SK-N-SH (cell line): ENCODE data around the gene FAM107B. TPM values are rescaled to one million over a fixed set of nuclear protein-coding genes. Genes with fewer than 3 reads are reported as not detected.

Experiments
- CTCF ChIA-PET: fragments of 300-600, 350-600 bp; formaldehyde crosslinking; extraction: SDS; loops from one replicate; lab custom pipeline; 2021; lab: Yijun Ruan, JAX
- POLR2A ChIA-PET: fragments of 350-600 bp; sonication (Branson Sonifier 250); formaldehyde crosslinking; extraction: SDS; loops from one replicate; lab custom pipeline; 2020; ENCODE audit warnings: antibody characterized with exemption, inconsistent platforms; lab: Yijun Ruan, JAX
- DNase-seq: peaks from one replicate; pipeline ENCODE4 v3.0.0; 2012
- H2AFZ ChIP-seq: fragments of 200-600 bp; sonication (generic); 2 replicates; pipeline ENCODE4 v1.8.1; 2016; ENCODE audit warnings: antibody characterized with exemption, mild to moderate bottlenecking, low read depth
- H3F3A ChIP-seq: fragments of 200-600 bp; sonication (generic); replicated peaks from 2 replicates; pipeline ENCODE3; 2016; ENCODE audit warnings: antibody characterized with exemption, mild to moderate bottlenecking; ENCODE audit not compliant: insufficient read depth
- H3K27ac ChIP-seq, 2 experiments: fragments of 200-500 bp in 1 of 2; fragments of 200-600 bp in 1 of 2; sonication (Bioruptor generic) in 1 of 2; sonication (generic), shearing (Covaris generic) in 1 of 2; 2 replicates each; pipeline versions ENCODE4 v1.5.1 to v1.6.1; 2014 to 2016; ENCODE audit warnings: low read depth in 2 of 2, inconsistent platforms in 1 of 2, low read length in 1 of 2, mild to moderate bottlenecking in 1 of 2, mixed read lengths in 1 of 2
- H3K27me3 ChIP-seq: fragments of 200-600 bp; sonication (generic), shearing (Covaris generic); 2 replicates; pipeline ENCODE4 v1.6.1; 2016; ENCODE audit warnings: mixed run types; ENCODE audit not compliant: insufficient read depth
- H3K36me3 ChIP-seq, 2 experiments: fragments of 200-500 bp in 1 of 2; fragments of 200-600 bp in 1 of 2; sonication (Bioruptor generic) in 1 of 2; sonication (generic) in 1 of 2; replicated peaks in 1 of 2; 2 replicates each; pipeline versions ENCODE3 to v1.5.1; 2014 to 2016; ENCODE audit warnings: low read length in 1 of 2, mild to moderate bottlenecking in 1 of 2; ENCODE audit not compliant: insufficient read depth in 2 of 2, control insufficient read depth in 1 of 2
- H3K4me1 ChIP-seq, 2 experiments: fragments of 200-500 bp in 1 of 2; fragments of 200-600 bp in 1 of 2; sonication (Bioruptor generic) in 1 of 2; sonication (generic), shearing (Covaris generic) in 1 of 2; 2 replicates each; pipeline versions ENCODE4 v1.5.1 to v1.6.1; 2014 to 2016; ENCODE audit warnings: low read depth in 1 of 2, low read length in 1 of 2, mixed run types in 1 of 2; ENCODE audit not compliant: insufficient read depth in 2 of 2, control insufficient read depth in 1 of 2
- H3K4me2 ChIP-seq: fragments of 200-600 bp; sonication (generic), shearing (Covaris generic); 2 replicates; pipeline ENCODE4 v1.6.1; 2017; ENCODE audit warnings: mixed run types
- H3K4me3 ChIP-seq, 2 experiments: fragments of 200-500 bp in 1 of 2; fragments of 200-600 bp in 1 of 2; sonication (Bioruptor generic) in 1 of 2; sonication (generic), shearing (Covaris generic) in 1 of 2; 2 replicates each; pipeline versions ENCODE4 v1.5.1 to v1.8.1; 2014 to 2016; ENCODE audit warnings: low read depth in 2 of 2, inconsistent platforms in 1 of 2, low read length in 1 of 2, mild to moderate bottlenecking in 1 of 2, mixed read lengths in 1 of 2, moderate library complexity in 1 of 2
- H3K79me2 ChIP-seq: fragments of 200-600 bp; sonication (generic); 2 replicates; pipeline ENCODE4 v1.8.1; 2017; ENCODE audit warnings: mild to moderate bottlenecking; ENCODE audit not compliant: insufficient read depth
- H3K9ac ChIP-seq: fragments of 200-600 bp; sonication (generic); 2 replicates; pipeline ENCODE4 v1.6.1; 2017; ENCODE audit warnings: mixed run types
- H3K9me2 ChIP-seq: fragments of 200-600 bp; sonication (generic); 2 replicates; pipeline ENCODE4 v1.6.1; 2017; ENCODE audit warnings: mixed run types
- H3K9me3 ChIP-seq: fragments of 200-600 bp; sonication (generic); 2 replicates; pipeline ENCODE4 v1.6.1; 2017; ENCODE audit warnings: mixed run types, mild to moderate bottlenecking, moderate library complexity
- H4K20me1 ChIP-seq: fragments of 200-600 bp; sonication (generic); 2 replicates; pipeline ENCODE4 v1.6.1; 2017; ENCODE audit warnings: mild to moderate bottlenecking, mixed run types; ENCODE audit not compliant: insufficient read depth
- CHD2 ChIP-seq: fragments of 150-350 bp; IDR thresholded peaks from 2 replicates; pipeline ENCODE4 v1.6.1; 2018; ENCODE audit warnings: low read length; ENCODE audit not compliant: partially characterized antibody
- ELF1 ChIP-seq: IDR thresholded peaks from 2 replicates; pipeline ENCODE4 v1.4.0; 2012
- EP300 ChIP-seq, 2 experiments: IDR thresholded peaks; 2 replicates each; pipeline versions ENCODE4 v1.4.0 to v1.6.1; 2012; ENCODE audit warnings: borderline replicate concordance in 1 of 2, low read depth in 1 of 2, low read length in 1 of 2
- FOXJ3 ChIP-seq: sonication (generic); formaldehyde crosslinking; IDR thresholded peaks from 2 replicates; pipeline ENCODE4 v1.5.1; 2020; ENCODE audit warnings: mild to moderate bottlenecking, missing genetic modification reagents
- GABPA ChIP-seq: IDR thresholded peaks from 2 replicates; pipeline ENCODE4 v1.4.0; 2012; ENCODE audit warnings: low read depth, mild to moderate bottlenecking
- JUND ChIP-seq: IDR thresholded peaks from 2 replicates; pipeline ENCODE4 v1.4.0; 2012
- MEF2A ChIP-seq: IDR thresholded peaks from 2 replicates; pipeline ENCODE4 v1.4.0; 2012; ENCODE audit warnings: low read depth, borderline replicate concordance
- NFIC ChIP-seq: IDR thresholded peaks from 2 replicates; pipeline ENCODE4 v1.4.0; 2012; ENCODE audit warnings: borderline replicate concordance
- NRF1 ChIP-seq: IDR thresholded peaks from 2 replicates; pipeline ENCODE4 v1.6.1; 2012; ENCODE audit warnings: low read depth, mild to moderate bottlenecking, low read length
- RAD21 ChIP-seq: IDR thresholded peaks from 2 replicates; pipeline ENCODE4 v1.6.1; 2012; ENCODE audit warnings: mild to moderate bottlenecking, low read length
- RCOR1 ChIP-seq: fragments of 150-350 bp; IDR thresholded peaks from 2 replicates; pipeline ENCODE4 v1.6.1; 2017; ENCODE audit warnings: antibody characterized with exemption, low read length
- RFX5 ChIP-seq: IDR thresholded peaks from 2 replicates; pipeline ENCODE4 v1.6.1; 2012; ENCODE audit warnings: mild to moderate bottlenecking, improper control_type of control experiment, low read length
- RXRA ChIP-seq: IDR thresholded peaks from 2 replicates; pipeline ENCODE4 v1.4.0; 2012; ENCODE audit warnings: low read depth, mild to moderate bottlenecking, borderline replicate concordance
- SIN3A ChIP-seq: IDR thresholded peaks from 2 replicates; pipeline ENCODE4 v1.6.1; 2012; ENCODE audit warnings: low read depth, mild to moderate bottlenecking, low read length, moderate library complexity, borderline replicate concordance
- SMC3 ChIP-seq: IDR thresholded peaks from 2 replicates; pipeline ENCODE4 v1.6.1; 2012; ENCODE audit warnings: low read depth, low read length, improper control_type of control experiment
- TAF1 ChIP-seq: IDR thresholded peaks from 2 replicates; pipeline ENCODE4 v1.6.1; 2012; ENCODE audit warnings: low read depth, mild to moderate bottlenecking, low read length, moderate library complexity, borderline replicate concordance
- TCF12 ChIP-seq: IDR thresholded peaks from 2 replicates; pipeline ENCODE4 v1.4.0; 2012
- TEAD4 ChIP-seq: IDR thresholded peaks from 2 replicates; pipeline ENCODE4 v1.4.0; 2012; ENCODE audit warnings: mild to moderate bottlenecking, borderline replicate concordance; ENCODE audit not compliant: insufficient read depth
- USF1 ChIP-seq: IDR thresholded peaks from 2 replicates; pipeline ENCODE4 v1.4.0; 2012; ENCODE audit warnings: low read depth, borderline replicate concordance
- WGBS: methylation state at CpG from one replicate; pipeline ENCODE4 v1.1.6; 2017; ENCODE audit warnings: low lambda C conversion rate; 5-methylcytosine and 5-hydroxymethylcytosine counted together
- polyA plus RNA-seq, 3 experiments: library from polyadenylated mRNA; depleted of rRNA; stranded (reverse); fragments of >200 nt; gene quantifications; 2 replicates each; pipeline ENCODE4 v1.2.3, GENCODE V29; 2012
- TF ChIP-seq, protein P1 (sequence below): fragments of 200-600 bp; sonication (generic); IDR thresholded peaks from 2 replicates; pipeline ENCODE4 v1.6.1; 2017; ENCODE audit warnings: antibody characterized with exemption, mild to moderate bottlenecking, moderate library complexity
- TF ChIP-seq, protein P2 (sequence below): IDR thresholded peaks from 2 replicates; pipeline ENCODE4 v1.4.0; 2012; ENCODE audit warnings: low read depth
- TF ChIP-seq, protein P3 (sequence below): IDR thresholded peaks from 2 replicates; pipeline ENCODE4 v1.6.1; 2012; ENCODE audit warnings: mild to moderate bottlenecking, low read depth, low read length, moderate library complexity
- TF ChIP-seq, protein P4 (sequence below): IDR thresholded peaks from 2 replicates; pipeline ENCODE4; 2012

Gene FAM107B
- polyA plus RNA-seq, 1 of the 3 experiments (the other 2 are of a cell fraction): 1.0 TPM

GRCh38 chr10:14547816-14548215, 226.9 kb downstream of the FAM107B start:
- ChIA-PET CTCF (interaction anchor here (0.7 to 1.1 kb wide), 3 partner anchors 11 to 746 kb away, joined by 3 to 6 read pairs (median 4); no protein-coding TSS in a partner anchor), POLR2A (no interaction called here)
- no peaks in the 10 kb centered on the region for H3K79me2 ChIP-seq
- no peaks in the 10 kb centered on the region for H3K9me3 ChIP-seq
- no peak overlapping the region for H2AFZ ChIP-seq
- 93% methylated on average over 9 of the region's 9 CpGs for WGBS
- no peaks in the 10 kb centered on the region for H3K36me3 ChIP-seq
- no peak overlapping the region for H3K9ac ChIP-seq
- no peaks in the 10 kb centered on the region for H3K9me2 ChIP-seq
- TF ChIP-seq, protein P1, sequence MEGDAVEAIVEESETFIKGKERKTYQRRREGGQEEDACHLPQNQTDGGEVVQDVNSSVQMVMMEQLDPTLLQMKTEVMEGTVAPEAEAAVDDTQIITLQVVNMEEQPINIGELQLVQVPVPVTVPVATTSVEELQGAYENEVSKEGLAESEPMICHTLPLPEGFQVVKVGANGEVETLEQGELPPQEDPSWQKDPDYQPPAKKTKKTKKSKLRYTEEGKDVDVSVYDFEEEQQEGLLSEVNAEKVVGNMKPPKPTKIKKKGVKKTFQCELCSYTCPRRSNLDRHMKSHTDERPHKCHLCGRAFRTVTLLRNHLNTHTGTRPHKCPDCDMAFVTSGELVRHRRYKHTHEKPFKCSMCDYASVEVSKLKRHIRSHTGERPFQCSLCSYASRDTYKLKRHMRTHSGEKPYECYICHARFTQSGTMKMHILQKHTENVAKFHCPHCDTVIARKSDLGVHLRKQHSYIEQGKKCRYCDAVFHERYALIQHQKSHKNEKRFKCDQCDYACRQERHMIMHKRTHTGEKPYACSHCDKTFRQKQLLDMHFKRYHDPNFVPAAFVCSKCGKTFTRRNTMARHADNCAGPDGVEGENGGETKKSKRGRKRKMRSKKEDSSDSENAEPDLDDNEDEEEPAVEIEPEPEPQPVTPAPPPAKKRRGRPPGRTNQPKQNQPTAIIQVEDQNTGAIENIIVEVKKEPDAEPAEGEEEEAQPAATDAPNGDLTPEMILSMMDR: peak; percentile 27; the same call in 1 of the 2 replicates
- TF ChIP-seq TEAD4: no peak
- H3K4me2 ChIP-seq: no peak overlapping the region
- H3K27ac ChIP-seq: no peak overlapping the region
- peaks cover 0 to 8% of the 10 kb centered on the region in 2 experiments; a peak in 2 of 4 replicates for H3K4me1 ChIP-seq
- no peaks in the 10 kb centered on the region for H4K20me1 ChIP-seq
- no peaks in the 10 kb centered on the region for H3K27me3 ChIP-seq
- no peak overlapping the region for H3K4me3 ChIP-seq
- H3F3A ChIP-seq: no peaks in the 10 kb centered on the region
- DNase-seq: no peak

DNA sequence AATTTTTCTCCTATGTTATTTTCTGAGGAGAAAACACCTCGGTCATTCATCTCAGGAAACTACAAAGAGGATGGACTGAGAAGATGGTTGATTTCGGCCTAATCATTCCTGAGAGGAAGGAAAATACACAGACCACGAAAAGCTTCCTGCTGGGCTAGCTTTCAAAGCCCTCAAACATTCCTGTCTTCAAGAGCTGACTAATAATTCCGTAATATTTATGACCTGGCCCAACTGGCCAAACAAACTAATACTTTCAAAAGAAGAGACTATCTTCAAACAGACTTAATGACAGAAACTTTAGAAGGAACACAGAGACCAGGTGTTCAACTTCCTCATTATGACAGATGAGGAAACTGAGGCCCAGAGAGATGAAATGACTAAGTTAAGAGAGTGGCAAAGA, 228.9 kb downstream of the FAM107B start:
- ChIA-PET CTCF (no interaction called here), POLR2A (no interaction called here)
- Histone ChIP-seq H3K4me3 (no peak overlapping the region), H2AFZ (no peak overlapping the region), H3K4me2 (no peak overlapping the region), H3K4me1 (peaks cover 0 to 8% of the 10 kb centered on the region in 2 experiments; a peak in 2 of 4 replicates), H3K36me3 (no peaks in the 10 kb centered on the region), H3K9ac (no peak overlapping the region), H3K27ac (no peak overlapping the region), H3K9me3 (no peaks in the 10 kb centered on the region), H3K79me2 (no peaks in the 10 kb centered on the region), H3F3A (no peaks in the 10 kb centered on the region), H3K27me3 (no peaks in the 10 kb centered on the region), H4K20me1 (no peaks in the 10 kb centered on the region), H3K9me2 (no peaks in the 10 kb centered on the region)
- no peak for DNase-seq
- WGBS: 41% methylated on average over 4 of the region's 4 CpGs
- TF ChIP-seq JUND (peak; percentile 56), FOXJ3 (CRISPR knock-in tag) (no peak), GABPA (no peak), MEF2A (no peak), CHD2 (no peak), SIN3A (no peak), EP300 (IDR thresholded peaks at IDR 0.05; ENCODE audit: borderline replicate concordance in 1 of 2, low read depth in 1 of 2, low read length in 1 of 2) (no peak), RCOR1 (no peak), TEAD4 (no peak), ELF1 (no peak), RXRA (no peak), SMC3 (no peak), RFX5 (no peak), RAD21 (no peak), USF1 (no peak), NRF1 (no peak), TCF12 (peak; percentile 78), TAF1 (no peak), NFIC (peak; percentile 40; the same call in 1 of the 2 replicates)
- TF ChIP-seq, protein P2, sequence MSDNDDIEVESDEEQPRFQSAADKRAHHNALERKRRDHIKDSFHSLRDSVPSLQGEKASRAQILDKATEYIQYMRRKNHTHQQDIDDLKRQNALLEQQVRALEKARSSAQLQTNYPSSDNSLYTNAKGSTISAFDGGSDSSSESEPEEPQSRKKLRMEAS: no peak
- TF ChIP-seq, protein P3, sequence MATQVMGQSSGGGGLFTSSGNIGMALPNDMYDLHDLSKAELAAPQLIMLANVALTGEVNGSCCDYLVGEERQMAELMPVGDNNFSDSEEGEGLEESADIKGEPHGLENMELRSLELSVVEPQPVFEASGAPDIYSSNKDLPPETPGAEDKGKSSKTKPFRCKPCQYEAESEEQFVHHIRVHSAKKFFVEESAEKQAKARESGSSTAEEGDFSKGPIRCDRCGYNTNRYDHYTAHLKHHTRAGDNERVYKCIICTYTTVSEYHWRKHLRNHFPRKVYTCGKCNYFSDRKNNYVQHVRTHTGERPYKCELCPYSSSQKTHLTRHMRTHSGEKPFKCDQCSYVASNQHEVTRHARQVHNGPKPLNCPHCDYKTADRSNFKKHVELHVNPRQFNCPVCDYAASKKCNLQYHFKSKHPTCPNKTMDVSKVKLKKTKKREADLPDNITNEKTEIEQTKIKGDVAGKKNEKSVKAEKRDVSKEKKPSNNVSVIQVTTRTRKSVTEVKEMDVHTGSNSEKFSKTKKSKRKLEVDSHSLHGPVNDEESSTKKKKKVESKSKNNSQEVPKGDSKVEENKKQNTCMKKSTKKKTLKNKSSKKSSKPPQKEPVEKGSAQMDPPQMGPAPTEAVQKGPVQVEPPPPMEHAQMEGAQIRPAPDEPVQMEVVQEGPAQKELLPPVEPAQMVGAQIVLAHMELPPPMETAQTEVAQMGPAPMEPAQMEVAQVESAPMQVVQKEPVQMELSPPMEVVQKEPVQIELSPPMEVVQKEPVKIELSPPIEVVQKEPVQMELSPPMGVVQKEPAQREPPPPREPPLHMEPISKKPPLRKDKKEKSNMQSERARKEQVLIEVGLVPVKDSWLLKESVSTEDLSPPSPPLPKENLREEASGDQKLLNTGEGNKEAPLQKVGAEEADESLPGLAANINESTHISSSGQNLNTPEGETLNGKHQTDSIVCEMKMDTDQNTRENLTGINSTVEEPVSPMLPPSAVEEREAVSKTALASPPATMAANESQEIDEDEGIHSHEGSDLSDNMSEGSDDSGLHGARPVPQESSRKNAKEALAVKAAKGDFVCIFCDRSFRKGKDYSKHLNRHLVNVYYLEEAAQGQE: no peak
- TF ChIP-seq, protein P4, sequence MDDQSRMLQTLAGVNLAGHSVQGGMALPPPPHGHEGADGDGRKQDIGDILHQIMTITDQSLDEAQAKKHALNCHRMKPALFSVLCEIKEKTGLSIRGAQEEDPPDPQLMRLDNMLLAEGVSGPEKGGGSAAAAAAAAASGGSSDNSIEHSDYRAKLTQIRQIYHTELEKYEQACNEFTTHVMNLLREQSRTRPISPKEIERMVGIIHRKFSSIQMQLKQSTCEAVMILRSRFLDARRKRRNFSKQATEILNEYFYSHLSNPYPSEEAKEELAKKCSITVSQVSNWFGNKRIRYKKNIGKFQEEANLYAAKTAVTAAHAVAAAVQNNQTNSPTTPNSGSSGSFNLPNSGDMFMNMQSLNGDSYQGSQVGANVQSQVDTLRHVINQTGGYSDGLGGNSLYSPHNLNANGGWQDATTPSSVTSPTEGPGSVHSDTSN: peak; percentile 88
